Kasumi-1 (cell line): ENCODE results near the gene RPL36A.
A peak's percentile ranks its signal among the peaks of the same experiment; 100 is the strongest.

Experiments
- DNase-seq, 2 experiments: peaks; one replicate each; lab custom pipeline; 2025; lab: John Stamatoyannopoulos, UW

RPL36A gene

DNA sequence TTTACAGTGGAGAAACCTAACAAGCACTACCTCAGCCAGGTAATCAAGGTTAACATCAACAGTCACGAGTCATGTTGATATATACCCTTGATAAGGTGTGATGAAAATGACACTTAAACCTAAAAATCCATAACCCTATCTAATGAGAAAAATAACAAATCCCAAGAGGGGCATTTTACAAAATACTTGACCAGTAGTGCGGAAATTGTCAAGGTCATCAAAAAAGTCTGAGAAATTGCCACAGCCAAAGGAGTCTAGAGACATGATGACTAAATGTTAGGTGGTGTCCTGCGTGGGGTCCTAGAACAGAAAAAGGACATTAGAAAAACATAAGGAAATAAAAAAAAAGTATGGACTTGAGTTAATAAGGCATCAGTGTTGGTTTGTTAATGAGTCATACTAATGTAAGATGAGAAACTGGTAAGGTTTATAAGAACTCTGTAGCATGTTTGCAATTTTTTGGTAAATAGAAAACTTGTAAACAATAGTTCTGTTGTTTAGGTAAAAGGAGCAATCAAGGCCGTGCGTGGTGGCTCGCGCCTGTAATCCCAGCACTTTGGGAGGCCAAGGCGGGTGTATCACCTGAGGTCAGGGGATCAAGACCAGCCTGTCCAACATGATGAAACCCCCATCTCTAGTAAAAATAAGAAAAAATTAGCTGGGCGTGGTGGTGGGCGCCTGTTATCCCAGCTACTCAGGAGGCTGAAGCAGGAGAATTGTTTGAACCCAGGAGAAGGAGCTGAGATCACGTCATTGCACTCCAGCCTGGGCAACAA, 2.9 kb downstream of the RPL36A start:
- no peak for DNase-seq

DNA sequence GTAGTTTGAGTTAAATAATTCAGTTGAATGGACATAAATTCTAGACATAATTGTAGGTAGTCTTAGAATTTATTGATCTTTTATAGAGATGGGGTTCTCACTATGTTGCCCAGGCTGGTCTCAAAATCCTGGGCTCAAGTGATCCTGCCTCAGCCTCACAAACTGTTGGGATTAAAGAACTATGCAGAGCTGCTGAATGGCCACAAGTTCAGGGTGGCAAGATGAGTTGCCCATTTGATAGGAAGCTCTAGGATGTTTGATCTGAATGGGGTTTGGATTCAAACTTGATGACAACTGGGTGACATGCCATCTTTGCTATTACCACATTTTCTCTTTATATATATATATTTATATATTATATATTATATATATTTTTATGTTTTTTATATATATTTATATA, 3.6 kb downstream of the RPL36A start:
- no peak for DNase-seq

- peak; percentile 26 to 41 for DNase-seq
Measured at GRCh38 chrX:101395789-101396188, 5.0 kb downstream of the RPL36A start.

DNA sequence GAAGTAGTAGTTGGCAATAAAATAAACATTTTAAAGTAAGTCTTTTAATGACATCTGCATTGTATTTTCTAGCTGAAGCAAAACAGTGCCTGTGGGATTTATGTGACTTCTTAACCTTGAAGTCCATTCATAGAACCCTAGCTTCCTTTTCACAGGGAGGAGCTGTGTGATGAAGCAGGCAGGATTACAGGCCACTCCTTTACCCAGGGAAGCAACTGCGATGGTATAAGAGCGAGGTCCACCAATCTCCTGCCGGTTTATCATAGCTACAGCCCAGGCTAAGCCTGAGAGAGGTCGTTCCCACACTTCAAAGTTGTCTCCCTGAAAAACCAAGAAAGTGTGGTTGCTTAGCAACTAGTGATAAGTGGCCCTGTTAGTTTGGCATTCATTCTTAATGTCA, 7.0 kb downstream of the RPL36A start:
- DNase-seq, result no peak

- DNase-seq, result no peak
Measured at GRCh38 chrX:101398694-101399093, 7.9 kb downstream of the RPL36A start.

DNA sequence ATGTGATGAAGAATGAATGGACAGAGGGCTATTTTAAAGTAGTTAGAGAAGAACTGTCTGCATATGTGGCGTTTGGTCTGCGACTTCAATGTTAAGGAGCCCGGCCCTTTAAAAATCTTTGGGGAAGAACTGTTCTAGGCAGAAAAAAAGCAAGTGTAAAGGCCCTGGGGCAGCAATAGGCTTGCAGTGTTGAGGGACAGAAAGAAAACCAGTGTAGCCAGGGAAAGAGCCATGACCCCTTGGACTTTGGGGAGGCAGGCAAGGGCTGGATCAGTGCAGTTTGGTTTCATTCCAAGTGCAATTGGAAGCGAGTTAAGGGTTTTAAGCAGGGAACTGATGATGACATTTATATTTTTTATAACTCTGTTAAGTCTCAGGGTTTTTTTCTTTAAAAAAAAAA, 9.0 kb downstream of the RPL36A start:
- DNase-seq, result no peak

DNA sequence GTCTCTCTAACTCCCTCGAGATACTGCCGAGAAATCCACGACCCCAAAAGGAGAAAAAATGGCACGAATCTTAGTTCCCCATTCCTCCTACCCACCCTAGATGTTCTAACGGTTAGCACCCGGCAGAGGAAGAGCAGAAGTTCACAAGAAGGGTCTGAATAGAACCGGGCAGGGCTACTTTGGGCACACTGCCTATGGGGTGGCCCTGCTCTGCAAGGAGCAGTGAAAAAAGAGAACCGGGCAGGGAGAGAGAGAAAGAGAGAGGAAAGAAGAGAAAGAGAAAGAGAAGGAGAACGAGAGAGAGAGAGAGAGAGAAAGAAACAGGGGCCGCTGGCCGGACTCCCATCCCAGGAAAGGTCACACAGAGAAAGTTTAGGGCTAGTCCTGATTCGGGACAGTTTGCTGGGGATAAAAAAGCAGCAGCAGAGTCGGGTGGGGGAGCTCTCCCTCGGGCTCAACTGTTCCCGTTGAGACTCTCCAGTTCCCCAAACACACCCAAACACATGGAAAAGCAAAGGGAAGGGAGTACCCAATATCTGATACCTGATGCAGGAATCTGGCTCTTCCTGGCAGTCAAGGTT, 16.4 kb downstream of the RPL36A start:
- DNase-seq, result peak; percentile 22 to 41

DNA sequence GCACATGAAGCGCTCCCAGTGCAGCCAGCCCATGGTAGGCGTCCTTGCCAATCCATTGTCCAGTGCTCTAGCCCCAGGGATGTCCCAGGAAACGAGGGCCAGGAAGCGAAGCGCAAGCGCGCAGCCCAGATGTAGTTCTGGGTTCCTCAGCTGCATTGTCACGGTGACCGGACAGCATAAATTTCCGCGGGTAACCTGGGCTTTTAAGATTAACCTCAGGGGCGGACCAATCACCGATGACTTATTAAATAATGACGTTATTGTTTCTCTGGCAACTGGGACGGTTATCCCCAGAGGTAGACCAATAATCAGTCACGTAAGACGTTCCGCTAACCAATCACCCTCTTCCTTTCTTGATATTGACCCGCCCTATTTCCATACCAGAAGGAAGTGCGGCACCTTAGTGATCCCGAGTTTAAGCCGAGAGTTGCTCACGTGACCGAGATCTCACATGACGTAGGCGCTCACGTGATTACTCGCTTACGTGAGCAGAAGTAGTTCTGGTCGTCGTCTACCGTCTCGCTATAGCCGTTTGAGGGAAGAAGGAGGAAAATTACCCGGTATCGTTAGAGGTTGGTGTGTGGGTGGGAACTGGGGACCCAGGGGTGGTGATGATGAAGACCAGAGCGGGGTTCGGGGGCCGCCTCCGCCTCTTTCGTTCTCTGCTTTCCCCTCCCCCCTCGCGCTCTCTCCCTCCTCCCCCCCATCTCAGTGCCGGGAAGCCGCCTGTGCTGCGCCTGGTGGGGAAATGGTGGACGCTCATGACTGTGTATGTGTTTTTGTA, 17.1 kb downstream of the RPL36A start, which contains the start of the genes GLA and HNRNPH2:
GLA (minus strand) TSS at position 178 of the 784 bp plus-strand sequence; CDS start at position 156, 22 bp downstream.
HNRNPH2 (plus strand) TSS at position 475 of the 784 bp plus-strand sequence. CDS start 3,767 bp downstream, outside the sequence.
- peak; percentile 94 to 95 for DNase-seq

DNA sequence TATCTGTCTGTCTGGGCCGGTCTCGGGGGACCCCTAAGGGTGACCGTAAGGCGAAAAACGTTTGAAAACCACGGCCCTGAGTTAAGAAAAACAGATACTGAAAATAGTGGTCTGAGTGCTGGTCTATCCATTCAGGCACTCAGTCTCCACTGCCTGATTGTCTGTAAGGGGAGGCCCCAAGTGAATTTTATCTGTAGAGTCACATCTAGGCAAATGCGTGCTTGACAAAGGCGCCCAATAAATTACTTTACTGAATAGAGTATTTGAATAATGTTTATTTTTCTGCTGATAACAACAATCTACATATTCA, 17.7 kb downstream of the RPL36A start:
- DNase-seq, result no peak

GRCh38 chrX:101409043-101409442, 18.2 kb downstream of the RPL36A start:
- no peak for DNase-seq

- DNase-seq, result no peak
Measured at GRCh38 chrX:101410461-101410860, 19.6 kb downstream of the RPL36A start.

- DNase-seq, result no peak
Measured at GRCh38 chrX:101411984-101412383, 21.2 kb downstream of the RPL36A start.

- peak; percentile 52 to 63 for DNase-seq
Measured at GRCh38 chrX:101415180-101416145, 24.7 kb downstream of the RPL36A start.

DNA sequence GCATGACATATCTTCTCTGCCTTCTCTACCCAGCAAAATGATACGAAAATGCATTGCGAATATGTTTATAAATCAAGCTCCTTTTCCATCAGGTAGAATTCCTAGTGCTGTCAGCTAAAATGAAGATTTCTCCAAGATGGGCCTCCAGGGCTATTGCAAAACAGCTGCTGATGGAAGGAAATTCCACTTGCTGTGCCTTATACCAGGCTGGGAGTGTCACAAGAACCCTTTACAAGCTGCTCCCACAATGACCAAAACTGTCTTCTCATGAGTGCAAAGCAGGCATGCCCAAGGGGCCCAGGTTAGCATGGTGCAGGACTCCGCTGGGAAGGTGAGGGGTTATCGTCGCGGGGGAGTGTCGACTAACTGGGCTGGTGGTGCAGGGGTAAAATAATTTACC, 25.9 kb downstream of the RPL36A start:
- no peak for DNase-seq

DNA sequence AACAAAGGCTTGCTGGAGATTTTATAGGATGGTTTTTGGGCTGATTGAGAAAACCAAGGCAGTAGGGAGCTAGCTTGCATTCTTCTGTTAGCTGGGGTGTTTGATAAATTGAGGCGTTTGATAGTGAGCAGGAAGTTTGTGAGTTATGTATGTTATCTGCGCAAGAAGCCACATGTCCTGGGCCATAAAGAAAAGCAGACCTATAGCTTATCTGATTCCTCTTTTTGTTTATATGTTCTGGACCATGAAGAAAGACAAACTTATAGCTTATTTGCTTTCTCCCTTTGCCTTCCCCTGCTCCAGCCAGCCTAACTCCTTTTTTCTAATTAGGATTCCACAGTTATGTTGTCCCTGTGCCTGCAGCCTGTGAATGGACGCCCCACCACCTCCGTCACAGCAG, 26.4 kb downstream of the RPL36A start:
- no peak for DNase-seq

DNA sequence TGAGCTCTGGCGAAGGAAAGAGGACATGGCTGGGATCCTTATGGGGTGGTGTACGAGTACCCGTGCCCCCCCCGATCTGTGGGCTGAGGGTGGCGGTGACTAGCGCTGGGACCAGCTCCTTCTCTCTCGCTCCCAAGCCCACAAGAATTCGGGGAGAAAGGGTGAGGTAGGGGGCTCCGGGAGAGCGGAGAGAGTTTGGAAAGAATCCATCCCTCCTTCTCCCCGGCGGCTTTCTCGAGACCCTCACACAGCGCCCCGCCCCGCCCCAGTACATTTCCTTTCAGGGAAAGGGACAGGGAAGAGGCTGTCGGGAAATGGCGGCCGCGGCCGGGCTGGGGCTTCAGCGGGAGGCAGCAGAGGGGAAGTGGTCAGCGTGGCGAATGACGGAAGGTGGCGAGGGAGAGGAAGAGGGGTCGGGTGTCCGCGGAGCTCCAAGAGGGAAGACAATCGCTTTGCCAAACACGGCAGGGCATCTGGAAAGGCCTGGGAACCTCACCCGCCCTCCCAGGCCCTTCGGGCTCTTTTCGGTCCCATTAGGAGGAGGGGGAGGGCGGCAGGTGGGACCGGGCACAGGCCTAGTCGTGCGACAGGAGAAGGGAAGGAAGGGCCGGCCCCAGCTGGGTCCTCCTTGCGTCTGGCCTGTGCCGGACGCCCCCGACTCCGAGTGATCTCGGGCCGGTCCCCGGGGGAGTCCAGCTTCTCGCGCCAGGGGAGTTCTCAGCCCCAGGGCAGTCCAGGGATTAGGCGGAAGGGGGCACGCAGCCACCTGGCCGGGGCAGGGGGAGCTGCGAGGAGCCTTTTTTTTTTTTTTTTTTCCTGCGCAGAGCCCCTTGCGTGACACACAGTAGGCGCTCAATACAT, 27.4 kb downstream of the RPL36A start:
- DNase-seq, result peak; percentile 30 to 33

GRCh38 chrX:101419489-101419888, 28.7 kb downstream of the RPL36A start:
- DNase-seq, result no peak

- no peak for DNase-seq
Measured at GRCh38 chrX:101427954-101428353, 37.1 kb downstream of the RPL36A start.

DNA sequence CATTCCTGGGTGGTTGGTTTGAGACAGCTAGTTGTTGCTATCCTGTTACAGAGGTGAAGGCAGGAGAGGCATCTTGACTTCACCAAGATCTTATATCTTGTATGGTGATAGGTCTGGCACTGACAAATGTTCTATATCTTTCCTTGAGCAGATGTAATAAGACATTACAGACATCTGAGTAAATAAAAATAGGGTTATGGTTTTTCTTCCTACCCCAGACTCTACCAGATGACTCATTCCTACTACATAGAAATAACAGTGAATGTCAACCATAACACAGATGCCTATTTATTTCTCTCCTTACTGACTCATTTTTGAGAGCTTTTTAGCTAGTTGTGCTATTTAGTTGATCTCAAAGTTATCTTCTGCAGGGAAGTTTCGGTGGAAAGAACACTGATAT, 39.1 kb downstream of the RPL36A start:
- no peak for DNase-seq

- no peak for DNase-seq
Measured at GRCh38 chrX:101430457-101431078, 39.8 kb downstream of the RPL36A start.
